MV-4-11 (cell line): ENCODE measurements around the gene TMF1.

Source experiments
- DNase-seq: peaks from one replicate; lab custom pipeline; 2025; lab: John Stamatoyannopoulos, UW

Gene TMF1

GRCh38 chr3:68972358-68972979 lies 79.7 kb downstream of the TMF1 start:
- peak; percentile 35 for DNase-seq
